Transverse colon (tissue), 4 donors: ENCODE measurements around the gene KIF3C. TPM values are rescaled to one million over a fixed set of nuclear protein-coding genes. Genes with fewer than 3 reads are reported as not detected.

Experiments used
- DNase-seq: peaks from one replicate; pipeline ENCODE4 v3.0.0-alpha.2; 2019
- H3K27ac ChIP-seq, 4 donors: fragments of 200-600 bp; sonication (generic); 2 replicates each; pipeline ENCODE4 v1.5.1; 2016 to 2018; ENCODE audit warnings: inconsistent platforms in 4 of 4
- H3K27me3 ChIP-seq: fragments of 200-600 bp; sonication (generic); 2 replicates; pipeline ENCODE4 v1.5.1; 2017; ENCODE audit warnings: inconsistent platforms
- H3K36me3 ChIP-seq, 4 donors: fragments of 200-600 bp; sonication (generic); 2 replicates each; pipeline ENCODE4 v1.5.1; 2017 to 2019; ENCODE audit warnings: inconsistent platforms in 4 of 4
- H3K4me1 ChIP-seq, 4 donors: fragments of 200-600 bp; sonication (generic); 2 replicates each; pipeline ENCODE4 v1.5.1; 2017 to 2020; ENCODE audit warnings: inconsistent platforms in 4 of 4
- H3K4me3 ChIP-seq, 4 donors: fragments of 200-600 bp; sonication (generic); 1 replicate in 1 of 4; 2 replicates in 3 of 4; pipeline versions ENCODE4 v1.5.1 to v1.6.1; 2017 to 2019; ENCODE audit warnings: inconsistent platforms in 4 of 4
- H3K9me3 ChIP-seq, 2 donors: fragments of 200-600 bp; sonication (generic); 2 replicates each; pipeline ENCODE4 v1.5.1; 2017 to 2019; ENCODE audit warnings: inconsistent platforms in 2 of 2
- CTCF ChIP-seq, 5 experiments: fragments of 200-600 bp in 3 of 5; fragments of 450-650 bp in 2 of 5; sonication (generic) in 3 of 5; IDR thresholded peaks; 1 replicate in 2 of 5; 2 replicates in 3 of 5; pipeline ENCODE4 v1.5.1; 2016 to 2017; ENCODE audit warnings: antibody characterized with exemption in 5 of 5, inconsistent platforms in 3 of 5, mild to moderate bottlenecking in 2 of 5, moderate library complexity in 1 of 5
- EP300 ChIP-seq: sonication (generic); formaldehyde crosslinking; IDR thresholded peaks from one replicate; pipeline ENCODE4 v1.6.1; 2017; ENCODE audit warnings: antibody characterized with exemption, low read depth
- POLR2A ChIP-seq: fragments of 450-650 bp; IDR thresholded peaks from one replicate; pipeline ENCODE4 v1.6.1; 2016; ENCODE audit warnings: antibody characterized with exemption, mild to moderate bottlenecking, moderate library complexity
- POLR2AphosphoS5 ChIP-seq, 3 donors: sonication (generic); formaldehyde crosslinking; IDR thresholded peaks; one replicate each; pipeline ENCODE4 v1.6.1; 2016; ENCODE audit warnings: antibody characterized with exemption in 3 of 3
- WGBS, 2 donors: methylation state at CpG; one replicate each; pipeline ENCODE4 v1.1.5; 2018; ENCODE audit warnings: low coverage in 1 of 2; 5-methylcytosine and 5-hydroxymethylcytosine counted together
- in situ Hi-C, 4 donors: fragments of 200-750 bp; cut with MboI; loops; one replicate each; pipeline versions ENCODE4 v1.15.0 to v1.15.1; 2017; ENCODE audit warnings: low sequenced_read_pairs in 3 of 4, low pct_ligation_motif_present in 1 of 4, low pct_unique_long_range_greater_than_20kb in 1 of 4
- intact Hi-C: fragments of 100-400 bp; cut with DNase I; formaldehyde crosslinking; loops from one replicate; pipeline ENCODE4 v1.15.1; 2023; ENCODE audit warnings: low total_unique reads
- total RNA-seq, 4 donors: library from RNA; depleted of rRNA; stranded (reverse); fragments of >200 nt; gene quantifications; one replicate each; pipeline ENCODE4 v1.1.0, GENCODE V29; 2016

KIF3C gene
- total RNA-seq, 4 donors from 2014 or later = 0.37 to 3.2 (median 2.0) TPM

- no peak overlapping the region for H3K27ac ChIP-seq
- no peak overlapping the region for H3K4me3 ChIP-seq
- H3K36me3 ChIP-seq = no peaks in the 10 kb centered on the region
- no peak for DNase-seq
- in situ Hi-C loops = no loop called here
- H3K9me3 ChIP-seq = no peaks in the 10 kb centered on the region
- no peaks in the 10 kb centered on the region for H3K27me3 ChIP-seq
- H3K4me1 ChIP-seq = no peaks in the 10 kb centered on the region
- no peak for TF ChIP-seq CTCF (IDR thresholded peaks at IDR 0.05)
- no peak for TF ChIP-seq POLR2AphosphoS5 (IDR thresholded peaks at IDR 0.05)
- no peak for TF ChIP-seq EP300
- no peak for TF ChIP-seq POLR2A
- 95% methylated on average over 4 of the region's 4 CpGs; no CpG with 5 or more reads in 1 of the 2 donors for WGBS, 2 donors
- intact Hi-C loops = no loop called here
Observed at GRCh38 chr2:25941042-25941441, 41.3 kb downstream of the KIF3C start.

- no peaks in the 10 kb centered on the region for H3K27me3 ChIP-seq
- DNase-seq = peak; percentile 41
- no peaks in the 10 kb centered on the region for H3K4me1 ChIP-seq
- TF ChIP-seq CTCF (IDR thresholded peaks at IDR 0.05) (no peak), POLR2AphosphoS5 (IDR thresholded peaks at IDR 0.05) (peak in 2 of 3 donors; percentile 69 to 70), POLR2A (peak; percentile 45)
- WGBS, 2 donors = 42 to 100% methylated on average over 1 to 8 of the region's 8 CpGs
- H3K9me3 ChIP-seq = no peaks in the 10 kb centered on the region
- H3K27ac ChIP-seq = peak overlapping the region; percentile 61 to 76 (median 72)
- in situ Hi-C loops (no loop called here), intact Hi-C loops (no loop called here)
- no peaks in the 10 kb centered on the region for H3K36me3 ChIP-seq
- no peak overlapping the region for H3K4me3 ChIP-seq
Observed at GRCh38 chr2:25939257-25939668, 43.0 kb downstream of the KIF3C start.

GRCh38 chr2:25938345-25938744 is 44.0 kb downstream of the KIF3C start:
- H3K27ac ChIP-seq = peak overlapping the region in 3 of 4 donors; percentile 72 to 76 (median 73)
- TF ChIP-seq POLR2AphosphoS5 (IDR thresholded peaks at IDR 0.05) (no peak), EP300 (no peak), POLR2A (no peak), CTCF (IDR thresholded peaks at IDR 0.05) (no peak)
- no peak for DNase-seq

GRCh38 chr2:25936889-25937545 is 45.3 kb downstream of the KIF3C start:
- 27 to 74% methylated on average over 2 to 7 of the region's 7 CpGs for WGBS, 2 donors

More at GRCh38 chr2:25938345-25938744, 44.0 kb downstream of the KIF3C start:
- Histone ChIP-seq H3K36me3 (no peaks in the 10 kb centered on the region), H3K9me3 (no peaks in the 10 kb centered on the region), H3K27me3 (no peaks in the 10 kb centered on the region), H3K4me3 (no peak overlapping the region), H3K4me1 (no peaks in the 10 kb centered on the region)
- intact Hi-C loops = no loop called here
- in situ Hi-C loops = no loop called here
- WGBS, 2 donors = 97 to 100% methylated on average over 1 to 6 of the region's 6 CpGs

More at GRCh38 chr2:25936889-25937545, 45.3 kb downstream of the KIF3C start:
- Histone ChIP-seq H3K9me3 (no peaks in the 10 kb centered on the region), H3K36me3 (no peaks in the 10 kb centered on the region), H3K27me3 (no peaks in the 10 kb centered on the region), H3K4me1 (no peaks in the 10 kb centered on the region), H3K27ac (no peak overlapping the region), H3K4me3 (no peak overlapping the region)
- in situ Hi-C loops = no loop called here
- TF ChIP-seq POLR2AphosphoS5 (IDR thresholded peaks at IDR 0.05) (peak in 1 of 3 donors; percentile 83), POLR2A (no peak), EP300 (peak; percentile 95), CTCF (IDR thresholded peaks at IDR 0.05) (no peak)
- DNase-seq = no peak
- intact Hi-C loops = no loop called here
